ENCODE results near the gene HRH3.

The HRH3 gene

GRCh38 chr20:62182469-62183425 is 37.3 kb downstream of the HRH3 start, which contains the start of gene MTG2:
TSS of gene MTG2 (plus strand) at chr20:62183028. CDS start at chr20:62193421, 10,393 bp downstream.
- Histone ChIP-seq H3K9ac (ENCODE audit: low read depth, low read length) (peak within 1 kb of the TSS; percentile 90), H3K9me3 (ENCODE audit: control insufficient read depth, insufficient read depth, low read length) (no peaks in the 10 kb centered on the region), H3K4me1 (ENCODE audit: insufficient read depth, low read length) (peaks cover 6% of the 10 kb centered on the region), H3K36me3 (ENCODE audit: insufficient read depth, low read length) (0 out of 2 replicates have a peak, but pooled peaks cover 6% of the 10 kb centered on the region)

DNA sequence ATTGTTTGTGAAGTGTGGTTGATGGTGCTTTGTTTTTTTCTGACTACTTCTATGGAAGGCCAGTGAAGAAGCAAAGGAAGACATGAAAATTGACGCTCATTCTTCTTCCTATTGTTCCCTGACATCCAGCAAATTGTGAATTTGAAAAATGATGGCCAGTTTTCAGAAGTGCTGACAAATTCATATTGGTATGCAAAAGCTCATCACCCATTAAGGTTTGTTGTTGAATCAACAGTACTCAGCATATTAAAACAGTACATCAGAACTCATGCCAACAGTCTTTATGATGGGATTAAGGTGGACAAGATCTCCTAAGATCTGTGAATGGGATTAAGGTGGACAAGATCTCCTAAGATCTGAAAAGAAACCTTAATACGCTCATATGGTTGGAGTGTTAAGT is 38.3 kb downstream of the HRH3 start:
- Histone ChIP-seq H3K4me1 (ENCODE audit: insufficient read depth, low read length) (peaks cover 6% of the 10 kb centered on the region), H3K9me3 (ENCODE audit: control insufficient read depth, insufficient read depth, low read length) (no peaks in the 10 kb centered on the region), H3K9ac (ENCODE audit: low read depth, low read length) (peak overlapping the region; percentile 90), H3K36me3 (ENCODE audit: insufficient read depth, low read length) (0 out of 2 replicates have a peak, but pooled peaks cover 6% of the 10 kb centered on the region)

DNA sequence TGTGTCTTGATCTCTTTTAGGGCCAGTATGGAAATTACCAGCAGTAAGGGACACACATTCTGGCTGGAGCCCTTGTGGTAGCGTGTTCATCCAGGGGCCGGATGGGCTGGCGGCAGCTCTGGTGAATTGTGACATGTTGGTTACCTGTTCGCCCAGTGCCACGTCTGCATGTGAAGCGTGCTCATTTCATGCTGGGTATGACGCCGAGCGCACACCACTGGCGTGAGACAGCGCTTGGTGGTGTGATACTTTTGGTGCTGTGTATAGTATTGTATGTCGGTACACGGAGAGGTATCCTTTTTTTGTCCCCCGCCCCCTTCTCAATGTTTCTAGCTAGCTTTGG is 40.9 kb downstream of the HRH3 start:
- Histone ChIP-seq H3K9me3 (ENCODE audit: control insufficient read depth, insufficient read depth, low read length) (no peaks in the 10 kb centered on the region), H3K9ac (ENCODE audit: low read depth, low read length) (no peak overlapping the region), H3K36me3 (ENCODE audit: insufficient read depth, low read length) (peaks cover 11% of the 10 kb centered on the region; the same call in 1 of the 2 replicates), H3K4me1 (ENCODE audit: insufficient read depth, low read length) (peaks cover 6% of the 10 kb centered on the region)

- peaks cover 11% of the 10 kb centered on the region; the same call in 1 of the 2 replicates for H3K36me3 ChIP-seq (ENCODE audit: insufficient read depth, low read length)
- H3K9ac ChIP-seq (ENCODE audit: low read depth, low read length), result no peak overlapping the region
- peaks cover 6% of the 10 kb centered on the region for H3K4me1 ChIP-seq (ENCODE audit: insufficient read depth, low read length)
- H3K9me3 ChIP-seq (ENCODE audit: control insufficient read depth, insufficient read depth, low read length), result no peaks in the 10 kb centered on the region
Observed at GRCh38 chr20:62178316-62179161, 41.5 kb downstream of the HRH3 start.

- H3K9me3 ChIP-seq (ENCODE audit: control insufficient read depth, insufficient read depth, low read length), result no peaks in the 10 kb centered on the region
- peaks cover 11% of the 10 kb centered on the region; the same call in 1 of the 2 replicates for H3K36me3 ChIP-seq (ENCODE audit: insufficient read depth, low read length)
- no peak overlapping the region for H3K9ac ChIP-seq (ENCODE audit: low read depth, low read length)
- peaks cover 6% of the 10 kb centered on the region for H3K4me1 ChIP-seq (ENCODE audit: insufficient read depth, low read length)
Observed at GRCh38 chr20:62177307-62177706, 42.8 kb downstream of the HRH3 start.

DNA sequence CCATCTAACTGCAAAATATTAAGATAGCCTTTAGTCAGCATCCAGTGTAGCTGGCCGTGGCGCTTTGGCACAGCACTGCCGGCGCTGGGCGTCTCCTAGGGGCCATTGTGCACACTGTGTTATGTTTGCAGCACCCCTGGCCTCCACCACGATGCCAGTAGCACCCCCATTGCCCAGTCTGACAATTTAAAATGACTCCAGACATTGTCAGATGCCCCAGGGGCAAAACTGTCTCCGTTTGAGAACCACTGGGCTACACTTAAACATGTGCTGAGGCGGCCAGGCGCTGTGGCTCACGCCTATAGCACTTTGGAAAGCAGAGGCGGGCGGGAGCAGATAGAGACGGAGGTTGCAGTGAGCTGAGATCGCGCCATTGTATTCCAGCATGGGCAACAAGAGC is 43.2 kb downstream of the HRH3 start:
- Histone ChIP-seq H3K4me1 (ENCODE audit: insufficient read depth, low read length) (peaks cover 4% of the 10 kb centered on the region), H3K36me3 (ENCODE audit: insufficient read depth, low read length) (peaks cover 11% of the 10 kb centered on the region; the same call in 1 of the 2 replicates), H3K9ac (ENCODE audit: low read depth, low read length) (no peak overlapping the region), H3K9me3 (ENCODE audit: control insufficient read depth, insufficient read depth, low read length) (no peaks in the 10 kb centered on the region)

DNA sequence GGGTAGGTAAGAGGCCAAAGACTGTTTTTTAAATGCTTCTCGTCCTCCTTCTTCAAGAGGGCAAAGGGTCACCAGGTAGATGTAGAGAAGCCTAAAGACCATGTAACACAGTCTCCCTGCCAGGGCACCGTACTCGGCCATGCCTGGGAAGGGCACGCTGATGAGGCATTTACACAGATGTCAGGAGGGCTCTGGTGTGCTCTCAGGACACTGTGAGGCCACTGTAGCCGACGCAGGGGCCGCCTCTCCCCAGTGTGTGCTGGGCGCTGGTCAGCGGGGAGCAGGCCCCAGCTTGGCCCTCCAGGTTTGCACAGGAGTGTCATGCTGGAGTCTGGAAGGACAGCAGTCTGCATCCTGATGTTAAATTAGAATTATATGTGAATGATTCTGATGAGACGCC is 44.4 kb downstream of the HRH3 start:
- Histone ChIP-seq H3K9me3 (ENCODE audit: control insufficient read depth, insufficient read depth, low read length) (no peaks in the 10 kb centered on the region), H3K9ac (ENCODE audit: low read depth, low read length) (no peak overlapping the region), H3K36me3 (ENCODE audit: insufficient read depth, low read length) (peaks cover 11% of the 10 kb centered on the region; the same call in 1 of the 2 replicates), H3K4me1 (ENCODE audit: insufficient read depth, low read length) (no peaks in the 10 kb centered on the region)

- Histone ChIP-seq H3K9me3 (ENCODE audit: control insufficient read depth, insufficient read depth, low read length) (no peaks in the 10 kb centered on the region), H3K36me3 (ENCODE audit: insufficient read depth, low read length) (peaks cover 11% of the 10 kb centered on the region; the same call in 1 of the 2 replicates), H3K9ac (ENCODE audit: low read depth, low read length) (no peak overlapping the region), H3K4me1 (ENCODE audit: insufficient read depth, low read length) (no peaks in the 10 kb centered on the region)
Observed at GRCh38 chr20:62174870-62175624, 45.0 kb downstream of the HRH3 start.

DNA sequence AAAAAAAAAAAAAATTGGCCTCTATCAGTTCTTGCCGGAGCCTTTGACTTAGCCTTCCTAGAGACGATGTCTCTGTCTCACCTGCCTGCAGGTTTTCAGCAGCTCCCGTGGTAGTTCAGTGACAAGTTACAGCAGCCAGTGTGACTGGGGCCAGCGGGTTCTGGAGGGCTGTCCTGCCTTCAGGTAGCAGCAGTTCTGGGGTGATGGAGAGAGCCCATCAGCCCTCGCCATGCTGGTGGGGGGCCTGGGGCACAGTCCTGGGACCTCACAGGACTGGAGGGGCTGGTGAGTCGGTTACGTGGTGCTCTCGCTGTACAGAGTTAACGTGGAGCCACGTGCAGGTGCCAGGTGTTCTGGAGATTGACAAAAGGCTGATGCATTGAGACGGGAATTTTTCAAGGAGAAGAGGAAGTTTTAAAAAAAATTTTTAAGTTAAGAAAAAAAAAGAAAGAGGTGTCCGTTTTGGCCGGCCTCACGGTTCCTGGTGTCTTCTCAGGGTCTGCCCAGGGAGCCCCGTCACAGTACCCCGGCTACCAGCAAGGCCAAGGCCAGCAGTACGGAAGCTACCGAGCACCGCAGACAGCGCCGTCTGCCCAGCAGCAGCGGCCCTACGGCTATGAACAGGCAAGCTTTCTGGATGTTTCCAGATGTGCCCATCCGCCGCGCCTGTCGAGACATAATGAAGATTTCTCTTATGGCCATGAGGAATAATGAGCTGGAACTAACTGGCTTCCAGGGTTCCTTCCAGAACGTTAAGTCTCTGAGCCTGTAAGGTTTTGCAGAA is 45.9 kb downstream of the HRH3 start:
- no peaks in the 10 kb centered on the region for H3K9me3 ChIP-seq (ENCODE audit: control insufficient read depth, insufficient read depth, low read length)
- H3K36me3 ChIP-seq (ENCODE audit: insufficient read depth, low read length), result peaks cover 11% of the 10 kb centered on the region; the same call in 1 of the 2 replicates
- H3K4me1 ChIP-seq (ENCODE audit: insufficient read depth, low read length), result no peaks in the 10 kb centered on the region
- no peak overlapping the region for H3K9ac ChIP-seq (ENCODE audit: low read depth, low read length)

DNA sequence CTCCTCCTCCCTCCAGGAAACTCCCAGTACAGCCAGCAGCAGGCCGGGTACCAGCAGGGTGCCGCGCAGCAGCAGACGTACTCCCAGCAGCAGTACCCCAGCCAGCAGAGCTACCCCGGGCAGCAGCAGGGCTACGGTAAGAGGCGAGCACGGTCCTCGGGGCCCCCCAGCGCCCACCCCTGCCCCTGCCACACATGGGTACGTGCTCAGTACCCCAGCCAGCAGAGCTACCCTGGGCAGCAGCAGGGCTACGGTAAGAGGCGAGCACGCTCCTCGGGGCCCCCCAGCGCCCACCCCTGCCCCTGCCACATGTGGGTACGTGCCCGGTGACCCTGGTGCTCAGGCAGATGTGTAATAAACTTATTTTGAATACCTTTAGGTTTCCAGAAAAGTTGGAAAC is 47.4 kb downstream of the HRH3 start:
- Histone ChIP-seq H3K9ac (ENCODE audit: low read depth, low read length) (no peak overlapping the region), H3K36me3 (ENCODE audit: insufficient read depth, low read length) (peaks cover 6% of the 10 kb centered on the region; the same call in 1 of the 2 replicates), H3K4me1 (ENCODE audit: insufficient read depth, low read length) (no peaks in the 10 kb centered on the region), H3K9me3 (ENCODE audit: control insufficient read depth, insufficient read depth, low read length) (no peaks in the 10 kb centered on the region)

DNA sequence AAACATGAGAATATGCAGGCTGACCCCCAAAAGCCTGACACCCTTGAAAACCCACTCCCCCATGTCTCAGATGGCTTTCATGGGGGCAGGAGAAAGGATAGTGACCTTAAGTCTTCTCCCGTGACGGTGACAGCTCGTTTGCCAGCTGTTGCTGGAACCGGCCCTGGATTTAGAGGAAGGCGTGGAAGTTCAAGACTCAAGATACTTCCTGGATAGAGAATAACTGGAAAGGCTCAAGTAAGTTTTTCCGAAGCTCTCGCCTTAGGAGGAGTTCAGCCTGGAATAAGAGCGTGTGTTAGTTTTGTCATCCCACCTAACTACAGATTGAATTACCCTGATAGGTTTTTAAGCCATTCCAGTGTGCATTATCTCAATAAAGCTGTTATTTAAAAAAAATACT is 48.8 kb downstream of the HRH3 start:
- H3K9me3 ChIP-seq (ENCODE audit: control insufficient read depth, insufficient read depth, low read length), result no peaks in the 10 kb centered on the region

GRCh38 chr20:62170536-62170935 is 49.5 kb downstream of the HRH3 start:
- H3K36me3 ChIP-seq (ENCODE audit: insufficient read depth, low read length), result peaks cover 5% of the 10 kb centered on the region
- no peaks in the 10 kb centered on the region for H3K9me3 ChIP-seq (ENCODE audit: control insufficient read depth, insufficient read depth, low read length)
- no peaks in the 10 kb centered on the region for H3K4me1 ChIP-seq (ENCODE audit: insufficient read depth, low read length)
- H3K9ac ChIP-seq (ENCODE audit: low read depth, low read length), result no peak overlapping the region

More for the DNA sequence above, 48.8 kb downstream of the HRH3 start:
- Histone ChIP-seq H3K9ac (ENCODE audit: low read depth, low read length) (no peak overlapping the region), H3K36me3 (ENCODE audit: insufficient read depth, low read length) (peaks cover 6% of the 10 kb centered on the region; the same call in 1 of the 2 replicates), H3K4me1 (ENCODE audit: insufficient read depth, low read length) (no peaks in the 10 kb centered on the region)

- Histone ChIP-seq H3K36me3 (ENCODE audit: insufficient read depth, low read length) (peaks cover 4% of the 10 kb centered on the region; the same call in 1 of the 2 replicates), H3K9ac (ENCODE audit: low read depth, low read length) (no peak overlapping the region), H3K4me1 (ENCODE audit: insufficient read depth, low read length) (no peaks in the 10 kb centered on the region), H3K9me3 (ENCODE audit: control insufficient read depth, insufficient read depth, low read length) (no peaks in the 10 kb centered on the region)
Observed at GRCh38 chr20:62168890-62169435, 51.1 kb downstream of the HRH3 start.

All from ES-I3 (cell line).